GM18519 (cell line): ENCODE measurements around the gene GPHA2.

Experiments used
- ATAC-seq: cut with Tn5 transposase; IDR thresholded peaks from one replicate; pipeline ENCODE4 v1.9.1; 2021; ENCODE audit warnings: mild to moderate bottlenecking, moderate library complexity; ENCODE audit not compliant: unreplicated experiment, low FRiP score

GPHA2 gene

GRCh38 chr11:64892838-64893193 lies 42.9 kb downstream of the GPHA2 start:
- no peak for ATAC-seq

- ATAC-seq: no peak
Observed at GRCh38 chr11:64892411-64892831, 43.3 kb downstream of the GPHA2 start.

GRCh38 chr11:64891880-64892279 lies 43.8 kb downstream of the GPHA2 start:
- no peak for ATAC-seq

GRCh38 chr11:64891215-64891848 lies 44.4 kb downstream of the GPHA2 start:
- no peak for ATAC-seq

GRCh38 chr11:64890522-64890939 lies 45.2 kb downstream of the GPHA2 start:
- ATAC-seq: no peak

- no peak for ATAC-seq
Observed at GRCh38 chr11:64888729-64889511, 46.8 kb downstream of the GPHA2 start.

GRCh38 chr11:64888406-64888728 lies 47.3 kb downstream of the GPHA2 start:
- no peak for ATAC-seq

GRCh38 chr11:64887757-64888405 lies 47.8 kb downstream of the GPHA2 start:
- ATAC-seq: no peak

- ATAC-seq: no peak
Observed at GRCh38 chr11:64887234-64887756, 48.4 kb downstream of the GPHA2 start.

GRCh38 chr11:64885367-64886286 lies 50.1 kb downstream of the GPHA2 start:
- ATAC-seq: no peak
